ENCODE measurements around the gene HECW1. TPM values are rescaled to one million over a fixed set of nuclear protein-coding genes. Genes with fewer than 3 reads are reported as not detected.

The HECW1 gene
- polyA plus RNA-seq, 10 donors: 0.03 to 2.1 (median 0.19) TPM

GRCh38 chr7:43604251-43604650 lies 491.8 kb downstream of the HECW1 start:
- no peak for DNase-seq

DNA sequence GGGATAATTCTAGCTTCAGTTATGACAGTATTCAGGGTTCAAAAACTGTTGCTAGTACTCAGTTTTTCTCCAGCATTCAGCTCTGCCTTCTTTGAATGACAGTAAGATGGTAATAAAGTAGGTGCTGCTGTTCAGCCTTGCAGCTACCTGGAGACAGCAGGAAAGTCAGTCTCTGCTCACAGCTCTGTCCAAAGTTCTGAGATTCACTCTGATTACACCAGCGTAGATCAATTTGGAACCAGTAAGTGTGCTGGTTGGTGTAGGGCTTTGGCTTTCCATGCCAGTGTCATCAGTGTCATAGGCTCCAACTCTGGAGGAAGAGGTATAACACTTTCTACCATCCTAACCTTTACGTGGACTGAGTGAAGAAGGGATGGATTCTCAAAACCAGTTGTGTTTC lies 496.6 kb downstream of the HECW1 start:
- DNase-seq: no peak

- peak in 1 of 3 donors; percentile 22 for DNase-seq
Measured at GRCh38 chr7:43612128-43612527, 499.7 kb downstream of the HECW1 start.

GRCh38 chr7:43612599-43613589 lies 500.4 kb downstream of the HECW1 start:
- peak; percentile 56 to 84 (median 78) for DNase-seq

Other genes starting within 250 kb of the HECW1 start
- gene C7orf25, start 200.6 kb upstream of the HECW1 start, polyA plus RNA-seq (ENCODE audit: insufficient read length in 10 of 10): 1 to 10 TPM; 1.0 to 2.6 (median 1.7) TPM
- 100 to 1,000 TPM; 114 to 150 (median 127) TPM for gene PSMA2, start 180.5 kb upstream of the HECW1 start, polyA plus RNA-seq (ENCODE audit: insufficient read length in 10 of 10)
- 10 to 100 TPM; 38.9 to 55.5 (median 48.3) TPM for gene MRPL32, start 180.3 kb upstream of the HECW1 start, polyA plus RNA-seq (ENCODE audit: insufficient read length in 10 of 10)

Measured in muscle of back (tissue), 11 donors.